Measurements from ENCODE around the gene PICALM.

DNA sequence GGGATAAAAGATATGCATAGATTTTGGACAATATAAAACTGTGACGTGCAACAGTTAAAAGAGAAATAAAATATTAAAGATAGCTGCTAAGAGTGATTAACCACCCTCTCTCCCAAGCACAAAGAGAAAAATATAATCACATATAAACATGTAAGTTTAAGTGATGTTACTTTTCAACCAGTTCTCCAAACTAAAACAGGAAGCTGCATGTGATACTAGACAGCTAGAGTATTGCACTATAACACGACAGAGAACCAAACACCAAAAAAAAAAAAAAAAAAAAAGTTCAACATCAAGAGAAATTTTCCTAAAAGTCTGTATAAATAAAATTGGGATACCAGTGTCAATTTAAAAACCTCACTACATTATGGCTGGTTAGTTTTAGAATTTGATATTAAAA, 79.1 kb downstream of the PICALM start:
- TF ChIP-seq JUN (IDR thresholded peaks at IDR 0.05; ENCODE audit: borderline replicate concordance, insufficient read depth, insufficient read length, low read depth) (no peak), CTCF (IDR thresholded peaks at IDR 0.05; ENCODE audit: extremely low read depth in 1 of 2, insufficient read depth in 1 of 2, low read depth in 1 of 2, low read length in 2 of 2) (no peak), POLR2AphosphoS5 (IDR thresholded peaks at IDR 0.05; ENCODE audit: insufficient read depth, low read depth, low read length) (no peak), POLR2A (IDR thresholded peaks at IDR 0.05; ENCODE audit: low read depth, low read length) (no peak), EZH2 (IDR thresholded peaks at IDR 0.05; ENCODE audit: borderline replicate concordance, low read depth, low read length, severe bottlenecking) (no peak), FOS (IDR thresholded peaks at IDR 0.05; ENCODE audit: borderline replicate concordance, insufficient read depth, low read length) (no peak)
- TF ChIP-seq, protein P1, sequence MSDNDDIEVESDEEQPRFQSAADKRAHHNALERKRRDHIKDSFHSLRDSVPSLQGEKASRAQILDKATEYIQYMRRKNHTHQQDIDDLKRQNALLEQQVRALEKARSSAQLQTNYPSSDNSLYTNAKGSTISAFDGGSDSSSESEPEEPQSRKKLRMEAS (IDR thresholded peaks at IDR 0.05; ENCODE audit: insufficient read depth, insufficient read length), result no peak

Data from endothelial cell of umbilical vein (primary cell).